ENCODE measurements around the gene CAPN2. TPM values are rescaled to one million over a fixed set of nuclear protein-coding genes. Genes with fewer than 3 reads are reported as not detected.

CAPN2 gene
- total RNA-seq, 1 donor from 2014 or later, result 72.6 TPM

Other genes starting within 250 kb of the CAPN2 start
- gene CAPN8, start 46.8 kb upstream of the CAPN2 start, total RNA-seq, result not detected
- 16.1 TPM for gene TP53BP2, start 133.4 kb downstream of the CAPN2 start, total RNA-seq